Measurements from ENCODE around the gene GATC. TPM values are rescaled to one million over a fixed set of nuclear protein-coding genes. Genes with fewer than 3 reads are reported as not detected.
"Not testable (repeated sequence)": the region's sequence is repeated elsewhere in the genome, so short reads cannot be mapped to it uniquely, and the experiment has no call there.

Gene GATC
- total RNA-seq, 2 experiments from 2014 or later = 35.8 to 37.6 TPM

DNA sequence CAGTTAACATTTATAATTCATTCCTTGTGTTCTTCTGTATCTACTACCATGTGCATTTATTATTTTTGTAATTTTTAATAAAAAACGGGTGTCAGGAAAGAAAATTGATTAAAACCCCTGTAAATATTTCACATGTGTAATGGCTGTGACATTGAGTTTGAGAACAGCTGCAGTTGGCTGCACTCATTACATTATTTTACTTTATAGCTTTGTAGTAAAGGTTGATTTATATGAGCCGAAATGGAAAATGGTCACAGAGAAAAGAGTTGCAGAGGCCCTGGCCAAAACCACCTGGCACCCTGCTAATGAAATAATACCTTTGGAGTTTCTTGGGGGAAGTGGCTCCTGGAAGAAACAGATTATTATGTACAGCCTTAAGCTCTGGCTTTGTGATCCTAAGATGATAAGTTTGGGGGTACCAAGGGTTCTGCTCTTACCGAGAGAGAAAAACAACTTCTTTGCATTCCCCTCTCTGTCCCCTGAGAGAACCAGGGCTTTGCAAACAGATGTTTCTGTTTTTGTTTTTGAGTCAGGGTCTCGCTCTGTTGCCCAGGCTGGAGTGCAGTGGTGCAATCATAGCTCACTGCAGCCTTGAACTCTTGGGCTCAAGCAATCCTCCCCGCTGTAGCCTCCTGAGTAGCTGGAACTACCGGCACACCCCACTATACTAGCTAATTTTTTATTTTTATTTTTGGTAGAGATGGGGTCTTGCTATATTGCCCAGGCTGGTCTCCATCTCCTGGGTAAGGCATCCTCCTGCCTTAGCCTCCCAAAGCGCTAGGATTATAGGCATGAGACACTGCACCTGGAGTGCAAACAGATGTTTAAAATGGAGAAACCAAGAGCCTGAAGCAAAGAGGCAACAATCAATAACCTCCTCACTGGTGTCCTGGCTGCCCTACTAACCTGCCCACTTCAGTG lies 40.0 kb downstream of the GATC start:
- no TSS peak for BruUV-seq (replicated peaks)
- Histone ChIP-seq H3K9me2 (ENCODE audit: insufficient read depth, low read length) (no peaks in the 10 kb centered on the region), H3K4me1 (ENCODE audit: insufficient read depth, low read length, poor library complexity, severe bottlenecking) (peaks cover 8% of the 10 kb centered on the region), H3K4me2 (ENCODE audit: low read length) (no peak overlapping the region), H2AFZ (ENCODE audit: low read length) (no peak overlapping the region), H3K79me2 (ENCODE audit: insufficient read depth, low read depth, low read length) (no peaks in the 10 kb centered on the region), H3K4me3 (ENCODE audit: low read depth, low read length, poor library complexity, severe bottlenecking) (no peak overlapping the region), H3K27ac (ENCODE audit: low read depth, low read length, poor library complexity, severe bottlenecking) (no peak overlapping the region), H4K20me1 (ENCODE audit: insufficient read depth, low read length) (no peaks in the 10 kb centered on the region), H3K36me3 (ENCODE audit: insufficient read depth, low read length) (no peaks in the 10 kb centered on the region), H3K9me3 (ENCODE audit: low read length) (no peaks in the 10 kb centered on the region)
- TF ChIP-seq CTCF (conservative IDR thresholded peaks at IDR 0.05; ENCODE audit: low read length) (no peak), EZH2phosphoT487 (IDR thresholded peaks at IDR 0.05; ENCODE audit: borderline replicate concordance, low read depth, low read length) (no peak)
- intact Hi-C loops (cut with micrococcal nuclease; ENCODE audit: unreplicated experiment) = no loop called here
- DNase-seq (ENCODE audit: low spot score) = no peak
- ChIA-PET CTCF (ENCODE audit: unreplicated experiment) (no interaction called here), POLR2A (interaction anchor here (0.6 to 1.5 kb wide), 3 partner anchors 9 to 62 kb away, joined by 3 to 4 read pairs (median 4); partner anchors contain the start of genes DYNLL1 and SRSF9)

- H3K36me3 ChIP-seq (ENCODE audit: insufficient read depth, low read length); H3K79me2 ChIP-seq (ENCODE audit: insufficient read depth, low read depth, low read length); H4K20me1 ChIP-seq (ENCODE audit: insufficient read depth, low read length); H3K27ac ChIP-seq (ENCODE audit: low read depth, low read length, poor library complexity, severe bottlenecking); H3K4me3 ChIP-seq (ENCODE audit: low read depth, low read length, poor library complexity, severe bottlenecking); H3K9me2 ChIP-seq (ENCODE audit: insufficient read depth, low read length); DNase-seq (ENCODE audit: low spot score); H3K4me2 ChIP-seq (ENCODE audit: low read length); POLR2A ChIA-PET; BruUV-seq (replicated peaks); CTCF ChIA-PET (ENCODE audit: unreplicated experiment); H3K4me1 ChIP-seq (ENCODE audit: insufficient read depth, low read length, poor library complexity, severe bottlenecking); intact Hi-C loops (cut with micrococcal nuclease; ENCODE audit: unreplicated experiment); H3K9me3 ChIP-seq (ENCODE audit: low read length); H2AFZ ChIP-seq (ENCODE audit: low read length): not testable (repeated sequence)
These were observed 41.3 kb downstream of the GATC start for GRCh38 chr12:120487552-120487951.

DNA sequence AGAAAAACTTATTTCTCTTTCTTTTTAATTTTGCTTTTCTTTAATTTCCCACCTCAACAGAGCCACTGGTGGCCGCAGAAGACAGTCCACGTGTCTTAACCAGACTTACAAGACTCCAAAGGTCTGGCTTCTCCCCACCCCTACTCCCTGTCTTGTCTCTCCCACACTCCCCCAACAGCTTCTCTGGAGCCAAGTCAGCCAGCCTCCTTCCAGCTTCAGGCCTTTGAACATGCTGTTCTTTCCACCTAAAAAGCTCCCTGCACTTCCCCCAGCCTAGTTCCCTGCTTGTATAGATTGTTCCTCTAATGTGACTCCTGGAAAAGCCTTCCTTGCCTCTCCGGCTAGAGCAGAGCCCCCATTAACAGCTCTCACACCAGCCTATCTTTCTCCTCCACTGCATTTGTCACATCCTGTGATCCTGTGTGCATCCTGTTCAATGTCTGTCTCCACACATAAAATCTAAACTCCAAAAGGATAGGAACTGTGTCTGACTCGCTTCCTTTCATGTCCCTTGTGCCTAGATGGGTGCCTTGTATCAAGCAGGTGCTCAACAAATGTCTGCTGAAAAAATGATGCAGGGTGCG lies 41.9 kb downstream of the GATC start:
- Histone ChIP-seq H3K9me3 (ENCODE audit: low read length) (no peaks in the 10 kb centered on the region), H3K4me1 (ENCODE audit: insufficient read depth, low read length, poor library complexity, severe bottlenecking) (peaks cover 8% of the 10 kb centered on the region), H3K27ac (ENCODE audit: low read depth, low read length, poor library complexity, severe bottlenecking) (no peak overlapping the region), H3K4me3 (ENCODE audit: low read depth, low read length, poor library complexity, severe bottlenecking) (no peak overlapping the region), H3K9me2 (ENCODE audit: insufficient read depth, low read length) (no peaks in the 10 kb centered on the region), H4K20me1 (ENCODE audit: insufficient read depth, low read length) (no peaks in the 10 kb centered on the region), H2AFZ (ENCODE audit: low read length) (no peak overlapping the region), H3K4me2 (ENCODE audit: low read length) (no peak overlapping the region), H3K36me3 (ENCODE audit: insufficient read depth, low read length) (no peaks in the 10 kb centered on the region), H3K79me2 (ENCODE audit: insufficient read depth, low read depth, low read length) (no peaks in the 10 kb centered on the region)
- TF ChIP-seq CTCF (conservative IDR thresholded peaks at IDR 0.05; ENCODE audit: low read length) = no peak
- TF ChIP-seq EZH2phosphoT487 (IDR thresholded peaks at IDR 0.05; ENCODE audit: borderline replicate concordance, low read depth, low read length) = no peak
- no TSS peak for BruUV-seq (replicated peaks)
- DNase-seq (ENCODE audit: low spot score) = no peak
- ChIA-PET CTCF (ENCODE audit: unreplicated experiment) (no interaction called here), POLR2A (no interaction called here)
- intact Hi-C loops (cut with micrococcal nuclease; ENCODE audit: unreplicated experiment) = no loop called here

Measured in OCI-LY7 (cell line).